B cell (primary cell): ENCODE measurements around the gene TOP1. TPM values are rescaled to one million over a fixed set of nuclear protein-coding genes. Genes with fewer than 3 reads are reported as not detected.

Experiments
- ATAC-seq: fragments of 200-7000 bp; cut with Tn5 transposase; one replicate; pipeline ENCODE4 v1.10.0; 2021; ENCODE audit warnings: low read depth, mild to moderate bottlenecking, moderate number of reproducible peaks, moderate library complexity
- CTCF ChIA-PET: fragments of 350-600 bp; sonication (Branson Sonifier 250); formaldehyde crosslinking; loops from one replicate; lab custom pipeline; 2021; ENCODE audit warnings: antibody characterized with exemption, inconsistent platforms; lab: Charles Lee
- POLR2A ChIA-PET: fragments of 350-600 bp; sonication (Branson Sonifier 250); formaldehyde crosslinking; loops from one replicate; lab custom pipeline; 2021; ENCODE audit warnings: antibody characterized with exemption; lab: Charles Lee
- DNase-seq: peaks from one replicate; pipeline ENCODE4 v3.0.0; 2013
- H2AFZ ChIP-seq: 2 replicates; pipeline ENCODE4 v1.6.1; 2012; ENCODE audit warnings: mild to moderate bottlenecking, low read depth, low read length; ENCODE audit not compliant: insufficient read depth, poor library complexity, severe bottlenecking
- H3K27ac ChIP-seq, 2 donors: 1 replicate in 1 of 2; 2 replicates in 1 of 2; pipeline ENCODE4 v1.5.1; 2012 to 2013; ENCODE audit warnings: low read length in 2 of 2, mild to moderate bottlenecking in 2 of 2, moderate library complexity in 1 of 2
- H3K27me3 ChIP-seq, 4 experiments: fragments of 200-600 bp in 1 of 4; sonication (generic) in 1 of 4; replicated peaks in 1 of 4; 1 replicate in 2 of 4; 2 replicates in 2 of 4; pipeline versions ENCODE4 v1.6.1 to v1.7.0; 2013 to 2016; ENCODE audit warnings: low read length in 3 of 4, mild to moderate bottlenecking in 2 of 4, mixed read lengths in 1 of 4, moderate library complexity in 1 of 4; ENCODE audit not compliant: insufficient read depth in 4 of 4, control insufficient read depth in 3 of 4; ENCODE audit errors: control extremely low read depth in 1 of 4
- H3K36me3 ChIP-seq, 2 experiments: replicated peaks in 1 of 2; 1 replicate in 1 of 2; 2 replicates in 1 of 2; pipeline versions ENCODE4 v1.6.1 to v1.7.1; 2013; ENCODE audit warnings: low read length in 1 of 2; ENCODE audit not compliant: insufficient read depth in 2 of 2, control insufficient read depth in 1 of 2; ENCODE audit errors: control extremely low read depth in 1 of 2, extremely low read depth in 1 of 2
- H3K4me1 ChIP-seq, 2 donors: fragments of 200-600 bp in 1 of 2; sonication (generic) in 1 of 2; 1 replicate in 1 of 2; 2 replicates in 1 of 2; pipeline versions ENCODE4 v1.5.1 to v1.6.1; 2013 to 2017; ENCODE audit warnings: low read length in 2 of 2; ENCODE audit not compliant: control insufficient read depth in 2 of 2, insufficient read depth in 2 of 2
- H3K4me2 ChIP-seq: replicated peaks from 2 replicates; pipeline ENCODE3; 2012; ENCODE audit warnings: mild to moderate bottlenecking, low read depth, low read length; ENCODE audit not compliant: poor library complexity, severe bottlenecking
- H3K4me3 ChIP-seq, 5 experiments: fragments of 200-600 bp in 1 of 5; sonication (generic) in 1 of 5; 1 replicate in 3 of 5; 2 replicates in 2 of 5; pipeline versions ENCODE4 v1.5.1 to v1.7.0; 2011 to 2016; ENCODE audit warnings: low read length in 4 of 5, mild to moderate bottlenecking in 4 of 5, low read depth in 2 of 5, control low read depth in 1 of 5, moderate library complexity in 1 of 5; ENCODE audit not compliant: insufficient read depth in 1 of 5; ENCODE audit errors: control extremely low read depth in 1 of 5, extremely low read depth in 1 of 5
- H3K79me2 ChIP-seq: fragments of 200-600 bp; sonication (generic); one replicate; pipeline ENCODE4 v1.6.0; 2016; ENCODE audit warnings: low read length; ENCODE audit not compliant: control insufficient read depth, insufficient read depth
- H3K9ac ChIP-seq: fragments of 200-600 bp; sonication (generic); 2 replicates; pipeline ENCODE4 v1.6.1; 2017; ENCODE audit warnings: mild to moderate bottlenecking, low read length, moderate library complexity
- H3K9me3 ChIP-seq, 3 donors: one replicate each; pipeline versions ENCODE4 v1.6.1 to v1.7.1; 2013; ENCODE audit warnings: low read length in 2 of 3; ENCODE audit not compliant: control insufficient read depth in 2 of 3, insufficient read depth in 1 of 3; ENCODE audit errors: control extremely low read depth in 1 of 3
- H4K20me1 ChIP-seq: 2 replicates; pipeline ENCODE4 v1.6.0; 2012; ENCODE audit warnings: mild to moderate bottlenecking, low read length; ENCODE audit not compliant: insufficient read depth, control insufficient read depth, poor library complexity, severe bottlenecking
- H3K27ac Mint-ChIP-seq: one replicate; pipeline ENCODE4 v1.8.0; 2021; ENCODE audit warnings: mixed read lengths
- H3K27me3 Mint-ChIP-seq: one replicate; pipeline ENCODE4 v1.8.0; 2021; ENCODE audit warnings: mixed read lengths
- H3K4me1 Mint-ChIP-seq: one replicate; pipeline ENCODE4 v1.8.0; 2021; ENCODE audit warnings: mixed read lengths
- H3K4me3 Mint-ChIP-seq: one replicate; pipeline ENCODE4 v1.8.0; 2021; ENCODE audit warnings: mixed read lengths
- H3K9me3 Mint-ChIP-seq: one replicate; pipeline ENCODE4 v1.8.0; 2022; ENCODE audit warnings: mixed read lengths; ENCODE audit not compliant: insufficient read depth
- EZH2 ChIP-seq: IDR thresholded peaks from 2 replicates; pipeline ENCODE4 v1.6.1; 2012; ENCODE audit warnings: borderline replicate concordance, low read depth, mild to moderate bottlenecking, moderate library complexity, low read length; ENCODE audit not compliant: insufficient read depth, poor library complexity, severe bottlenecking
- WGBS: methylation state at CpG from one replicate; pipeline ENCODE4 v1.1.5; 2013; ENCODE audit warnings: missing lambda C conversion rate; ENCODE audit not compliant: insufficient coverage; 5-methylcytosine and 5-hydroxymethylcytosine counted together
- intact Hi-C: fragments of 100-400 bp; cut with micrococcal nuclease; formaldehyde crosslinking; loops from one replicate; pipeline ENCODE4 v1.10.0; 2022
- polyA minus RNA-seq: library from RNA; depleted of rRNA, polyadenylated mRNA; stranded (reverse); fragments of >200 nt; gene quantifications from 2 replicates; pipeline ENCODE4 v1.2.3, GENCODE V29; 2012
- polyA plus RNA-seq: library from polyadenylated mRNA; depleted of rRNA; stranded (reverse); fragments of >200 nt; gene quantifications from 2 replicates; pipeline ENCODE4 v1.2.3, GENCODE V29; 2012
- total RNA-seq, 2 donors: library from RNA; stranded (reverse); fragments of 120-200 nt in 1 of 2; gene quantifications; 1 replicate in 1 of 2; 2 replicates in 1 of 2; pipeline versions ENCODE4 v1.2.3 to v1.2.4, GENCODE V29; 2013 to 2022
- TF ChIP-seq, protein P1 (sequence below): fragments of 200-600 bp; IDR thresholded peaks from one replicate; pipeline ENCODE4 v1.8.0; 2022; ENCODE audit warnings: antibody characterized with exemption, mild to moderate bottlenecking

The TOP1 gene
- total RNA-seq (44.9 and 45.9 TPM in 2 replicates), polyA plus RNA-seq (5.4 and 10.4 TPM in 2 replicates), polyA minus RNA-seq (6.6 and 12.6 TPM in 2 replicates)
- total RNA-seq (2013), result 17.4 TPM

DNA sequence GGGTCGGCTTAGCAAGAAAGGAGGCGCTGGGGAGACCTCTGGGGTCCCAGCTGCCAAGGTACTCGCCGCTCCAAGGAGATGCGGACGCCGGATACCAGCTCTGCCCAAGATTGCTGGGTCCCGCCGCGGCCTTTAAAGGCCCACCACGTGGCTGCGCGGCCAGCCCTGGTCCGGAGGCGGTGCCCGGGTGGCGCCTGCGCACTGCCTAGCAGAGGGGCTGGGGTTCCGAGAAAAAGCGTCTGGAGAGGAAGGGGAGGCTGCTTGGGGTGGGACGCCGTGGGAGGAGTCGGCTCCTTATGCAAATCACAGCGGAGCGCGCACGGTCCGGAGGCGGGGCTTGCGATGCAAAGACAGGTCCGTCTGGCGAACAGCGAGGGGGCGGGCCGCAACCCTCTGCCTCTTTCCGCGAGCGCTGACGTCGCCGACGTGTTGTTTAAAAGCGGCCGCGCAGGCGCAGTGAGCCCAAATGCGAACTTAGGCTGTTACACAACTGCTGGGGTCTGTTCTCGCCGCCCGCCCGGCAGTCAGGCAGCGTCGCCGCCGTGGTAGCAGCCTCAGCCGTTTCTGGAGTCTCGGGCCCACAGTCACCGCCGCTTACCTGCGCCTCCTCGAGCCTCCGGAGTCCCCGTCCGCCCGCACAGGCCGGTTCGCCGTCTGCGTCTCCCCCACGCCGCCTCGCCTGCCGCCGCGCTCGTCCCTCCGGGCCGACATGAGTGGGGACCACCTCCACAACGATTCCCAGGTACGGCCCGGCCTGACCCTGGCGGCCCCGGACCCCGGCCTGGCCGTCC is at the start of gene TOP1:
TOP1 (plus strand) TSS at position 464 of the 791 bp plus-strand sequence; CDS start at position 710, 246 bp downstream.
- H3K4me3 Mint-ChIP-seq, result peak within 1 kb of the TSS; percentile 93
- CTCF ChIA-PET, result interaction anchor here (1.1 to 1.8 kb wide), 3 partner anchors 37 to 60 kb away, joined by 3 to 19 read pairs (median 7); no protein-coding TSS in a partner anchor
- Histone ChIP-seq H3K79me2 (peaks cover 49% of the 10 kb centered on the region), H3K4me3 (peak within 1 kb of the TSS; percentile 73 to 94 (median 93)), H3K36me3 (peaks cover 0 to 3% of the 10 kb centered on the region in 2 experiments), H3K4me2 (peak within 1 kb of the TSS; percentile 89), H2AFZ (peak within 1 kb of the TSS; percentile 82), H3K9me3 (peaks cover 0 to 3% (median 0%) of the 10 kb centered on the region in 3 donors), H3K4me1 (peaks cover 38 to 40% of the 10 kb centered on the region in 2 donors), H3K9ac (peak within 1 kb of the TSS; percentile 97), H4K20me1 (peaks cover 41% of the 10 kb centered on the region), H3K27me3 (no peaks in the 10 kb centered on the region), H3K27ac (peak within 1 kb of the TSS; percentile 71 to 95)
- intact Hi-C loops, result loop anchor here (1.0 to 10.0 kb wide), 8 partner anchors 17 to 666 kb away; partner anchors contain the start of genes PLCG1 and ZHX3
- peaks cover 53% of the 10 kb centered on the region for H3K4me1 Mint-ChIP-seq
- H3K27ac Mint-ChIP-seq, result peak within 1 kb of the TSS; percentile 97
- POLR2A ChIA-PET, result interaction anchor here (0.9 to 2.1 kb wide), 5 partner anchors 11 to 37 kb away, joined by 3 to 10 read pairs (median 5); no protein-coding TSS in a partner anchor
- peak; percentile 100 for DNase-seq
- H3K9me3 Mint-ChIP-seq, result no peaks in the 10 kb centered on the region
- TF ChIP-seq, protein P1, sequence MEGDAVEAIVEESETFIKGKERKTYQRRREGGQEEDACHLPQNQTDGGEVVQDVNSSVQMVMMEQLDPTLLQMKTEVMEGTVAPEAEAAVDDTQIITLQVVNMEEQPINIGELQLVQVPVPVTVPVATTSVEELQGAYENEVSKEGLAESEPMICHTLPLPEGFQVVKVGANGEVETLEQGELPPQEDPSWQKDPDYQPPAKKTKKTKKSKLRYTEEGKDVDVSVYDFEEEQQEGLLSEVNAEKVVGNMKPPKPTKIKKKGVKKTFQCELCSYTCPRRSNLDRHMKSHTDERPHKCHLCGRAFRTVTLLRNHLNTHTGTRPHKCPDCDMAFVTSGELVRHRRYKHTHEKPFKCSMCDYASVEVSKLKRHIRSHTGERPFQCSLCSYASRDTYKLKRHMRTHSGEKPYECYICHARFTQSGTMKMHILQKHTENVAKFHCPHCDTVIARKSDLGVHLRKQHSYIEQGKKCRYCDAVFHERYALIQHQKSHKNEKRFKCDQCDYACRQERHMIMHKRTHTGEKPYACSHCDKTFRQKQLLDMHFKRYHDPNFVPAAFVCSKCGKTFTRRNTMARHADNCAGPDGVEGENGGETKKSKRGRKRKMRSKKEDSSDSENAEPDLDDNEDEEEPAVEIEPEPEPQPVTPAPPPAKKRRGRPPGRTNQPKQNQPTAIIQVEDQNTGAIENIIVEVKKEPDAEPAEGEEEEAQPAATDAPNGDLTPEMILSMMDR, result no peak
- TF ChIP-seq EZH2, result no peak
- H3K27me3 Mint-ChIP-seq, result no peaks in the 10 kb centered on the region
- WGBS, result under 1% methylated on average over 80 of the region's 85 CpGs
- ATAC-seq, result peak; percentile 98
